GM12892 (cell line): ENCODE measurements around the gene SLC5A6.

Experiments
- POLR2A ChIP-seq: IDR thresholded peaks from 2 replicates; pipeline ENCODE4 v1.6.1; 2011; ENCODE audit warnings: low read depth, low read length, control low read depth
- POLR2AphosphoS5 ChIP-seq: IDR thresholded peaks from 2 replicates; pipeline ENCODE4 v1.6.1; 2011; ENCODE audit warnings: low read depth, low read length, control low read depth

DNA sequence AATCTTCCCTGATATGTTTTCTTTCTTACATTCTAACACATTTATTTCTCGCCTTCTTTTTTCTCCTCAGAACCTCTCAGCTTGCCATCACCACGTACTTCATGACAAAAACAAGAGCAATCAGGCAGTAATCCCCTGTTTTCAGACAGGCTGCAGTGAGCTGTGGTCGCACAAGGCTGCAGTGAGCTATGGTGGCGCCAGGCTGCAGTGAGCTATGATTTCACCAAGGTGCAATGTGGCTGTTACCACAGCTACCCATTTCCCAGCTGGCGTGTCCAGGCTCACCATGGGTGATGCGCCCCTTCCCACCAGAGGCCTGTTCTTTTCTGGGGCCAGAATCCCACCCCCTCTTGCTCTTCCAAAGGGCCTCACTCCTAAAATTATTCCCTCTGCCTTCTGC lies 37.4 kb downstream of the SLC5A6 start:
- TF ChIP-seq POLR2AphosphoS5 (no peak), POLR2A (no peak)
